ENCODE data around the gene ICE2.
A peak's percentile ranks its signal among the peaks of the same experiment; 100 is the strongest.

Gene ICE2

DNA sequence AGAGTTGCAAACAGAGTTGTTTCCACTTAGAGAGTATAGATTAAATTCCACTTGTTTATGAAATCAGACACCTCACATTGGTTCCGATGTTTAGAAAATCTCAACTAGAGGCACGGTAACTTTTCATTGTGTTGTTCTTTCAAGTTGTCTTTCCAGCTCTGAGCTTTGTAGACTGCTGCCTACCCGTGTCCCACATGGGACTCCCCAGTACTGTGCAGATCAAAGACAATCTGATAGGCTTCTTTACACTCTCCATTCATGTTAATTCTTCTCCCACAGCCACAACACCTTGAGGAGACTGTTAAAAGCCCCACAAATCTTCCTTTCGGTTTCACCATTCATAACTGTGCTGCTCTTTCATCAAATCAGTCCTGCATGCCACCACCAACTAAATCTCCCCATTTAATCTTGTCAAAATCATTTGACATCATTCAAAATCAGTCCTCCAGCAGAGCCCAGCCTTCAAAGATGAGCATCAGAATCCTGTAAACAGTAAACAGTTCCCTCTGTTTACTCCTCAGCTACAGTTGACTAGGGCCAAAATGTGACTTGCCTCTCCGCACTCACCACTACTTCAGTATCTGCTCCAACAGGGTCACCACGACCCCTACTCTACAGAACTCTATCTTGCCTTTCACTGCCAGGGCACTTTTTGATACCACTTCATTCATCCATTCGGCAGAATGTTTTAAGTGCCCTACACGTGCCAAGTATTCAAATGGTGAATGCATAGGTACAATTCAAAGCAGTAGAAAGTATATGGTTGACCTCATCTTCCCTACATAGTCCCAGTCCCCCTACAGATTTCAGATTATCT lies 89.5 kb downstream of the ICE2 start:
- TF ChIP-seq ZC3H10 (CRISPR knock-in tag; IDR thresholded peaks at IDR 0.05), result peak; percentile 41; the same call in 1 of the 2 replicates
- TF ChIP-seq, protein P1, sequence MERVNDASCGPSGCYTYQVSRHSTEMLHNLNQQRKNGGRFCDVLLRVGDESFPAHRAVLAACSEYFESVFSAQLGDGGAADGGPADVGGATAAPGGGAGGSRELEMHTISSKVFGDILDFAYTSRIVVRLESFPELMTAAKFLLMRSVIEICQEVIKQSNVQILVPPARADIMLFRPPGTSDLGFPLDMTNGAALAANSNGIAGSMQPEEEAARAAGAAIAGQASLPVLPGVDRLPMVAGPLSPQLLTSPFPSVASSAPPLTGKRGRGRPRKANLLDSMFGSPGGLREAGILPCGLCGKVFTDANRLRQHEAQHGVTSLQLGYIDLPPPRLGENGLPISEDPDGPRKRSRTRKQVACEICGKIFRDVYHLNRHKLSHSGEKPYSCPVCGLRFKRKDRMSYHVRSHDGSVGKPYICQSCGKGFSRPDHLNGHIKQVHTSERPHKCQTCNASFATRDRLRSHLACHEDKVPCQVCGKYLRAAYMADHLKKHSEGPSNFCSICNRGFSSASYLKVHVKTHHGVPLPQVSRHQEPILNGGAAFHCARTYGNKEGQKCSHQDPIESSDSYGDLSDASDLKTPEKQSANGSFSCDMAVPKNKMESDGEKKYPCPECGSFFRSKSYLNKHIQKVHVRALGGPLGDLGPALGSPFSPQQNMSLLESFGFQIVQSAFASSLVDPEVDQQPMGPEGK (CRISPR knock-in tag; IDR thresholded peaks at IDR 0.05; ENCODE audit: borderline replicate concordance), result peak; percentile 32; the same call in 1 of the 2 replicates
- no peak for TF ChIP-seq GLIS3 (CRISPR knock-in tag; IDR thresholded peaks at IDR 0.05)
- TF ChIP-seq, protein P2, sequence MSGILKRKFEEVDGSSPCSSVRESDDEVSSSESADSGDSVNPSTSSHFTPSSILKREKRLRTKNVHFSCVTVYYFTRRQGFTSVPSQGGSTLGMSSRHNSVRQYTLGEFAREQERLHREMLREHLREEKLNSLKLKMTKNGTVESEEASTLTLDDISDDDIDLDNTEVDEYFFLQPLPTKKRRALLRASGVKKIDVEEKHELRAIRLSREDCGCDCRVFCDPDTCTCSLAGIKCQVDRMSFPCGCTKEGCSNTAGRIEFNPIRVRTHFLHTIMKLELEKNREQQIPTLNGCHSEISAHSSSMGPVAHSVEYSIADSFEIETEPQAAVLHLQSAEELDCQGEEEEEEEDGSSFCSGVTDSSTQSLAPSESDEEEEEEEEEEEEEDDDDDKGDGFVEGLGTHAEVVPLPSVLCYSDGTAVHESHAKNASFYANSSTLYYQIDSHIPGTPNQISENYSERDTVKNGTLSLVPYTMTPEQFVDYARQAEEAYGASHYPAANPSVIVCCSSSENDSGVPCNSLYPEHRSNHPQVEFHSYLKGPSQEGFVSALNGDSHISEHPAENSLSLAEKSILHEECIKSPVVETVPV (CRISPR knock-in tag; IDR thresholded peaks at IDR 0.05), result no peak
- ATAC-seq, result no peak; the same call in 2 of the 3 replicates

GRCh38 chr15:60387321-60387720 lies 91.6 kb downstream of the ICE2 start:
- TF ChIP-seq OSR1 (CRISPR knock-in tag; IDR thresholded peaks at IDR 0.05) (no peak), ZNF565 (CRISPR knock-in tag; conservative IDR thresholded peaks at IDR 0.05; ENCODE audit: low read depth) (no peak), PPARA (CRISPR knock-in tag; IDR thresholded peaks at IDR 0.05; ENCODE audit: borderline replicate concordance) (no peak), TCF4 (CRISPR knock-in tag; IDR thresholded peaks at IDR 0.05; ENCODE audit: borderline replicate concordance) (no peak), ZC3H10 (CRISPR knock-in tag; IDR thresholded peaks at IDR 0.05) (no peak), CSDC2 (CRISPR knock-in tag; IDR thresholded peaks at IDR 0.05) (no peak), ZFP3 (CRISPR knock-in tag; IDR thresholded peaks at IDR 0.05) (no peak), ZNF70 (CRISPR knock-in tag; IDR thresholded peaks at IDR 0.05) (no peak), ZNF8 (CRISPR knock-in tag; IDR thresholded peaks at IDR 0.05) (no peak), ISL1 (CRISPR knock-in tag; IDR thresholded peaks at IDR 0.05) (no peak), ESRRG (CRISPR knock-in tag; IDR thresholded peaks at IDR 0.05) (no peak), BACH2 (CRISPR knock-in tag; IDR thresholded peaks at IDR 0.05; ENCODE audit: borderline replicate concordance) (no peak), RARB (CRISPR knock-in tag; IDR thresholded peaks at IDR 0.05) (no peak)
- TF ChIP-seq, protein P2 (CRISPR knock-in tag; IDR thresholded peaks at IDR 0.05), result no peak
- ATAC-seq, result no peak

DNA sequence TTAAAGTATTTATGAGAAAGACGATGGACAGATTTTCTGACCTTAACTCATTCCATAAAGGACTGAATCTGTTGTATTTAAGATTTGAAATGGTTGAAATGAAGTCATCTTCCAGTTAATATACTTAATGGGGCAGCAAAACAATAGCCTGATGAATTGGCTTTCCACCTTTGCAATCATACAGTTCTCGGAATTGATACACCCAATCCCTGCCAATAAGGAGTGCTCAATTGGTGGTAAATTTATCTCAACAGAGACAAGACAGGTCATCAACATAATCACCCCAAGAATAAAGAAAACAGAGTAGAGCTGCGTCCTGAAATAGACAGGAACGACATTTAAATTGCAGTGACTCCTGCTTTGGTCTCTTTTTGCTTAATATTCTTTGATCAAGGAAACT lies 92.3 kb downstream of the ICE2 start:
- ATAC-seq, result no peak

DNA sequence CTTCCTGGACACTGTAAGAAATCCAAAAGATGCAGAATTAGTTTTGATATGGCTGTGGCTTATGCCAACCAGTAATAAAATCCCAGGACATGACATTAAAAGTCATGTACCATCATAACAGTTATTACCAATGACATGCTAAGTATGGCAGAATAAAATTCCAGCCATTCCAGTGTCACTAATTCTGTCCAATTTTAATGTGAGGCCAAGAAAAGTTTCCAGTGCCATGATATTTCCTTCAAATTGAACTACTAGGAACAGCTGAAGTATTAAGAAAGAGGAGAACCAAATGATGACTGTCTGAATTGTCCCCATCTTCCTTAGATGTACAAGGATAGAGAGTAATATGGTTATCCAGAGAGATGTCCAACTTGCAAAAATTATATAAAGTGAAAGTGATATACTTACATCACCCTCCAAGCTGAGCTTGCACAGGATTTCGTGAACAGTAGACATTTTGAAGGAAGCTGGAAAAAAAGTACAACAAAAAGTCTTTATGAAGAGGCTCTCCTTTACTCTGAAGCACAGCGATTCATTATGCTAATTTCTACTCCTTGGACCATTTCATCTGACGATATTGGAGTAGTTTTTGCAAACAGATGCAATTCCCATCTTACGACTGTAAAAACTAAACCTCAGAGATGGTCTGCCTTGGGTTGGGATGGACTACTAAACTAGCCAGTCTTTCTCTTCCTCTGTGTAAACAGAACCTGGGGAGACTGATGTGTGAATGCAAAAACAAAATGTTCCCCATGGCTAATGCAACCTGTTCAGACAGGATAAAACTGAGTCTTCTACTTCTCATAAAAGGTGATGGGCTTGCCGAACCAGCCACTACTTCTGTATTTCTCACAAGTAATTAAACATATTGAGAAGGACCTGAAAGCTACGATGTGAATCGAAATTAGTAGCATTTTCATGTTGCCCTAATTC lies 93.1 kb downstream of the ICE2 start:
- ATAC-seq, result peak; percentile 1; the same call in 2 of the 3 replicates
- TF ChIP-seq ZNF565 (CRISPR knock-in tag; conservative IDR thresholded peaks at IDR 0.05; ENCODE audit: low read depth) (no peak), SNAI2 (CRISPR knock-in tag; IDR thresholded peaks at IDR 0.05) (no peak), TOX (CRISPR knock-in tag; IDR thresholded peaks at IDR 0.05; ENCODE audit: borderline replicate concordance) (no peak), ZC3H10 (CRISPR knock-in tag; IDR thresholded peaks at IDR 0.05) (0 out of 2 replicates have a peak, but pooled peaks have one; percentile 36), ZNF8 (CRISPR knock-in tag; IDR thresholded peaks at IDR 0.05) (no peak), GLIS3 (CRISPR knock-in tag; IDR thresholded peaks at IDR 0.05) (no peak), BACH2 (CRISPR knock-in tag; IDR thresholded peaks at IDR 0.05; ENCODE audit: borderline replicate concordance) (no peak), TSHZ2 (CRISPR knock-in tag; IDR thresholded peaks at IDR 0.05) (no peak), ZFP30 (CRISPR knock-in tag; IDR thresholded peaks at IDR 0.05) (no peak), ARNTL (CRISPR knock-in tag; IDR thresholded peaks at IDR 0.05; ENCODE audit: borderline replicate concordance, low read depth) (no peak), ZFP3 (CRISPR knock-in tag; IDR thresholded peaks at IDR 0.05) (no peak), OSR1 (CRISPR knock-in tag; IDR thresholded peaks at IDR 0.05) (no peak), PPARA (CRISPR knock-in tag; IDR thresholded peaks at IDR 0.05; ENCODE audit: borderline replicate concordance) (no peak), ISL1 (CRISPR knock-in tag; IDR thresholded peaks at IDR 0.05) (peak; percentile 67)
- TF ChIP-seq, protein P2 (CRISPR knock-in tag; IDR thresholded peaks at IDR 0.05), result no peak
- TF ChIP-seq, protein P1 (CRISPR knock-in tag; IDR thresholded peaks at IDR 0.05; ENCODE audit: borderline replicate concordance), result no peak

More for the DNA sequence above, 92.3 kb downstream of the ICE2 start:
- TF ChIP-seq ZC3H10 (CRISPR knock-in tag; IDR thresholded peaks at IDR 0.05), result 0 out of 2 replicates have a peak, but pooled peaks have one; percentile 3
- no peak for TF ChIP-seq ZNF70 (CRISPR knock-in tag; IDR thresholded peaks at IDR 0.05)
